Measurements from ENCODE around the gene NRCAM. TPM values are rescaled to one million over a fixed set of nuclear protein-coding genes. Genes with fewer than 3 reads are reported as not detected.
A peak's percentile ranks its signal among the peaks of the same experiment; 100 is the strongest.

Gene NRCAM
- total and polyA plus RNA-seq, 2 of the 13 experiments (the other 11 are each of a cell fraction or from before 2014, with no cell fraction given): 0.31 to 0.33 TPM

DNA sequence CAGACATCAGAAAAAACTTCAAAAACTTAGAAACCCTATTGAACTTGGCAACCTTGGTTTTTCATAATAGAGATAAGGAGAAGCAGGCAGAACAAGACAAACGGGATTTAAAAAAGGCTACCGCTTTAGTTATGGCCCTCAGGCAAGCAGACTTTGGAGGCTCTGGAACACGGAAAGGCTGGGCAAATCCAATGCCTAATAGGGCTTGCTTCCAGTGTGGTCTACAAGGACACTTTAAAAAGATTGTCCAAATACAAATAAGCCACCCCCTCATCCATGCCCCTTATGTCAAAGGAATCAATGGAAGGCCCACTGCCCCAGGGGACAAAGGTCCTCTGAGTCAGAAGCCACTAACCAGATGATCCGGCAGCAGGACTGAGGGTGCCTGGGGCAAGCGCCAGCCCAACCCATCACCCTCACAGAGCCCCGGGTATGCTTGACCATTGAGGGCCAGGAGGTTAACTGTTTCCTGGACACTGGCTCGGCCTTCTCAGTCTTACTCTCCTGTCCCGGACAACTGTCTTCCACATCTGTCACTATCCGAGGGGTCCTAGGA is 115.3 kb downstream of the NRCAM start (continued):
- TF ChIP-seq, protein P1, sequence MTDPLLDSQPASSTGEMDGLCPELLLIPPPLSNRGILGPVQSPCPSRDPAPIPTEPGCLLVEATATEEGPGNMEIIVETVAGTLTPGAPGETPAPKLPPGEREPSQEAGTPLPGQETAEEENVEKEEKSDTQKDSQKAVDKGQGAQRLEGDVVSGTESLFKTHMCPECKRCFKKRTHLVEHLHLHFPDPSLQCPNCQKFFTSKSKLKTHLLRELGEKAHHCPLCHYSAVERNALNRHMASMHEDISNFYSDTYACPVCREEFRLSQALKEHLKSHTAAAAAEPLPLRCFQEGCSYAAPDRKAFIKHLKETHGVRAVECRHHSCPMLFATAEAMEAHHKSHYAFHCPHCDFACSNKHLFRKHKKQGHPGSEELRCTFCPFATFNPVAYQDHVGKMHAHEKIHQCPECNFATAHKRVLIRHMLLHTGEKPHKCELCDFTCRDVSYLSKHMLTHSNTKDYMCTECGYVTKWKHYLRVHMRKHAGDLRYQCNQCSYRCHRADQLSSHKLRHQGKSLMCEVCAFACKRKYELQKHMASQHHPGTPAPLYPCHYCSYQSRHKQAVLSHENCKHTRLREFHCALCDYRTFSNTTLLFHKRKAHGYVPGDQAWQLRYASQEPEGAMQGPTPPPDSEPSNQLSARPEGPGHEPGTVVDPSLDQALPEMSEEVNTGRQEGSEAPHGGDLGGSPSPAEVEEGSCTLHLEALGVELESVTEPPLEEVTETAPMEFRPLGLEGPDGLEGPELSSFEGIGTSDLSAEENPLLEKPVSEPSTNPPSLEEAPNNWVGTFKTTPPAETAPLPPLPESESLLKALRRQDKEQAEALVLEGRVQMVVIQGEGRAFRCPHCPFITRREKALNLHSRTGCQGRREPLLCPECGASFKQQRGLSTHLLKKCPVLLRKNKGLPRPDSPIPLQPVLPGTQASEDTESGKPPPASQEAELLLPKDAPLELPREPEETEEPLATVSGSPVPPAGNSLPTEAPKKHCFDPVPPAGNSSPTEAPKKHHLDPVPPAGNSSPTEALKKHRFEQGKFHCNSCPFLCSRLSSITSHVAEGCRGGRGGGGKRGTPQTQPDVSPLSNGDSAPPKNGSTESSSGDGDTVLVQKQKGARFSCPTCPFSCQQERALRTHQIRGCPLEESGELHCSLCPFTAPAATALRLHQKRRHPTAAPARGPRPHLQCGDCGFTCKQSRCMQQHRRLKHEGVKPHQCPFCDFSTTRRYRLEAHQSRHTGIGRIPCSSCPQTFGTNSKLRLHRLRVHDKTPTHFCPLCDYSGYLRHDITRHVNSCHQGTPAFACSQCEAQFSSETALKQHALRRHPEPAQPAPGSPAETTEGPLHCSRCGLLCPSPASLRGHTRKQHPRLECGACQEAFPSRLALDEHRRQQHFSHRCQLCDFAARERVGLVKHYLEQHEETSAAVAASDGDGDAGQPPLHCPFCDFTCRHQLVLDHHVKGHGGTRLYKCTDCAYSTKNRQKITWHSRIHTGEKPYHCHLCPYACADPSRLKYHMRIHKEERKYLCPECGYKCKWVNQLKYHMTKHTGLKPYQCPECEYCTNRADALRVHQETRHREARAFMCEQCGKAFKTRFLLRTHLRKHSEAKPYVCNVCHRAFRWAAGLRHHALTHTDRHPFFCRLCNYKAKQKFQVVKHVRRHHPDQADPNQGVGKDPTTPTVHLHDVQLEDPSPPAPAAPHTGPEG (CRISPR knock-in tag; IDR thresholded peaks at IDR 0.05): no peak
- TF ChIP-seq ONECUT2 (CRISPR knock-in tag; IDR thresholded peaks at IDR 0.05) (peak; percentile 71; the same call in 1 of the 2 replicates), ZNF615 (CRISPR knock-in tag; IDR thresholded peaks at IDR 0.05; ENCODE audit: borderline replicate concordance) (no peak), PITX1 (CRISPR knock-in tag; IDR thresholded peaks at IDR 0.05) (0 out of 2 replicates have a peak, but pooled peaks have one; percentile 42), IKZF1 (IDR thresholded peaks at IDR 0.05) (no peak), FOXA1 (IDR thresholded peaks at IDR 0.05) (no peak), FOXA1 (CRISPR knock-in tag; IDR thresholded peaks at IDR 0.05) (0 out of 2 replicates have a peak, but pooled peaks have one; percentile 1), ZNF441 (CRISPR knock-in tag; IDR thresholded peaks at IDR 0.05; ENCODE audit: borderline replicate concordance) (0 out of 2 replicates have a peak, but pooled peaks have one; percentile 32), KDM5B (CRISPR knock-in tag; IDR thresholded peaks at IDR 0.05; ENCODE audit: borderline replicate concordance) (no peak), KLF11 (CRISPR knock-in tag; IDR thresholded peaks at IDR 0.05) (no peak), SALL1 (CRISPR knock-in tag; IDR thresholded peaks at IDR 0.05) (peak; percentile 92), KDM6A (CRISPR knock-in tag; IDR thresholded peaks at IDR 0.05; ENCODE audit: low read depth) (peak; percentile 28; the same call in 1 of the 2 replicates), ZFX (CRISPR knock-in tag; IDR thresholded peaks at IDR 0.05; ENCODE audit: low read depth) (peak; percentile 41; the same call in 1 of the 2 replicates), ZNF138 (CRISPR knock-in tag; IDR thresholded peaks at IDR 0.05; ENCODE audit: low read depth) (no peak)
- TF ChIP-seq, protein P2, sequence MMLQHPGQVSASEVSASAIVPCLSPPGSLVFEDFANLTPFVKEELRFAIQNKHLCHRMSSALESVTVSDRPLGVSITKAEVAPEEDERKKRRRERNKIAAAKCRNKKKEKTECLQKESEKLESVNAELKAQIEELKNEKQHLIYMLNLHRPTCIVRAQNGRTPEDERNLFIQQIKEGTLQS (CRISPR knock-in tag; IDR thresholded peaks at IDR 0.05): 0 out of 2 replicates have a peak, but pooled peaks have one; percentile 17
- TF ChIP-seq, protein P3, sequence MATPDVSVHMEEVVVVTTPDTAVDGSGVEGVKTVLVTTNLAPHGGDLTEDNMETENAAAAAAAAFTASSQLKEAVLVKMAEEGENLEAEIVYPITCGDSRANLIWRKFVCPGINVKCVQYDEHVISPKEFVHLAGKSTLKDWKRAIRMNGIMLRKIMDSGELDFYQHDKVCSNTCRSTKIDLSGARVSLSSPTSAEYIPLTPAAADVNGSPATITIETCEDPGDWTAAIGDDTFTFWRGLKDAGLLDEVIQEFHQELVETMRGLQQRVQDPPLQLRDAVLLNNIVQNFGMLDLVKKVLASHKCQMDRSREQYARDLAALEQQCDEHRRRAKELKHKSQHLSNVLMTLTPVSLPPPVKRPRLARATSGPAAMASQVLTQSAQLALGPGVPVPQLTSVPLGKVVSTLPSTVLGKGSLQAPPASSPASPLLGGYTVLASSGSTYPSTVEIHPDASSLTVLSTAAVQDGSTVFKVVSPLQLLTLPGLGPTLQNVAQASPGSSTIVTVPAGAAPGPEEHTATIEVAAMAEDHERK (CRISPR knock-in tag; IDR thresholded peaks at IDR 0.05; ENCODE audit: low read depth): no peak
- TF ChIP-seq, protein P4, sequence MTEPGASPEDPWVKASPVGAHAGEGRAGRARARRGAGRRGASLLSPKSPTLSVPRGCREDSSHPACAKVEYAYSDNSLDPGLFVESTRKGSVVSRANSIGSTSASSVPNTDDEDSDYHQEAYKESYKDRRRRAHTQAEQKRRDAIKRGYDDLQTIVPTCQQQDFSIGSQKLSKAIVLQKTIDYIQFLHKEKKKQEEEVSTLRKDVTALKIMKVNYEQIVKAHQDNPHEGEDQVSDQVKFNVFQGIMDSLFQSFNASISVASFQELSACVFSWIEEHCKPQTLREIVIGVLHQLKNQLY (CRISPR knock-in tag; IDR thresholded peaks at IDR 0.05): peak; percentile 29; the same call in 1 of the 2 replicates
- TF ChIP-seq, protein P5, sequence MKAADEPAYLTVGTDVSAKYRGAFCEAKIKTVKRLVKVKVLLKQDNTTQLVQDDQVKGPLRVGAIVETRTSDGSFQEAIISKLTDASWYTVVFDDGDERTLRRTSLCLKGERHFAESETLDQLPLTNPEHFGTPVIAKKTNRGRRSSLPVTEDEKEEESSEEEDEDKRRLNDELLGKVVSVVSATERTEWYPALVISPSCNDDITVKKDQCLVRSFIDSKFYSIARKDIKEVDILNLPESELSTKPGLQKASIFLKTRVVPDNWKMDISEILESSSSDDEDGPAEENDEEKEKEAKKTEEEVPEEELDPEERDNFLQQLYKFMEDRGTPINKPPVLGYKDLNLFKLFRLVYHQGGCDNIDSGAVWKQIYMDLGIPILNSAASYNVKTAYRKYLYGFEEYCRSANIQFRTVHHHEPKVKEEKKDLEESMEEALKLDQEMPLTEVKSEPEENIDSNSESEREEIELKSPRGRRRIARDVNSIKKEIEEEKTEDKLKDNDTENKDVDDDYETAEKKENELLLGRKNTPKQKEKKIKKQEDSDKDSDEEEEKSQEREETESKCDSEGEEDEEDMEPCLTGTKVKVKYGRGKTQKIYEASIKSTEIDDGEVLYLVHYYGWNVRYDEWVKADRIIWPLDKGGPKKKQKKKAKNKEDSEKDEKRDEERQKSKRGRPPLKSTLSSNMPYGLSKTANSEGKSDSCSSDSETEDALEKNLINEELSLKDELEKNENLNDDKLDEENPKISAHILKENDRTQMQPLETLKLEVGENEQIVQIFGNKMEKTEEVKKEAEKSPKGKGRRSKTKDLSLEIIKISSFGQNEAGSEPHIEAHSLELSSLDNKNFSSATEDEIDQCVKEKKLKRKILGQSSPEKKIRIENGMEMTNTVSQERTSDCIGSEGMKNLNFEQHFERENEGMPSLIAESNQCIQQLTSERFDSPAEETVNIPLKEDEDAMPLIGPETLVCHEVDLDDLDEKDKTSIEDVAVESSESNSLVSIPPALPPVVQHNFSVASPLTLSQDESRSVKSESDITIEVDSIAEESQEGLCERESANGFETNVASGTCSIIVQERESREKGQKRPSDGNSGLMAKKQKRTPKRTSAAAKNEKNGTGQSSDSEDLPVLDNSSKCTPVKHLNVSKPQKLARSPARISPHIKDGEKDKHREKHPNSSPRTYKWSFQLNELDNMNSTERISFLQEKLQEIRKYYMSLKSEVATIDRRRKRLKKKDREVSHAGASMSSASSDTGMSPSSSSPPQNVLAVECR (CRISPR knock-in tag; IDR thresholded peaks at IDR 0.05; ENCODE audit: borderline replicate concordance): peak; percentile 17; the same call in 1 of the 2 replicates

All from HepG2 (cell line).